Endothelial cell of umbilical vein (primary cell): ENCODE measurements around the gene C10orf53. TPM values are rescaled to one million over a fixed set of nuclear protein-coding genes. Genes with fewer than 3 reads are reported as not detected.

Experiments
- BruUV-seq: library from RNA; stranded (reverse); fragments of 400-500 nt; replicated peaks from 2 replicates; lab custom pipeline; 2021; lab: Mats Ljungman, UMichigan
- CTCF ChIA-PET: fragments of 300-600, 350-600 bp; sonication (Branson Sonifier 250); formaldehyde crosslinking; loops from one replicate; lab custom pipeline; 2021; ENCODE audit warnings: antibody characterized with exemption, inconsistent platforms; lab: Charles Lee
- POLR2A ChIA-PET: fragments of 300-600, 350-600 bp; sonication (Branson Sonifier 250); formaldehyde crosslinking; loops from one replicate; lab custom pipeline; 2021; ENCODE audit warnings: antibody characterized with exemption, inconsistent platforms; lab: Charles Lee
- DNase-seq: peaks from one replicate; pipeline ENCODE4 v3.0.0-alpha.2; 2011; ENCODE audit warnings: low read depth, low spot score
- FAIRE-seq: peaks from 2 replicates; lab custom pipeline; 2011; peaks lifted over from hg19 to GRCh38; lab: Jason Lieb, UNC
- H2AFZ ChIP-seq: 2 replicates; pipeline ENCODE4 v1.6.0; 2012; ENCODE audit warnings: low read depth, low read length, control low read depth, inconsistent platforms
- H3K27ac ChIP-seq: 2 replicates; pipeline ENCODE4 v1.5.1; 2011; ENCODE audit warnings: low read depth, mild to moderate bottlenecking, control low read depth, low read length, moderate library complexity; ENCODE audit not compliant: insufficient read depth
- H3K27me3 ChIP-seq, 2 experiments: 2 replicates each; pipeline versions ENCODE4 v1.6.0 to v1.6.1; 2011; ENCODE audit warnings: low read length in 2 of 2, mixed read lengths in 1 of 2; ENCODE audit not compliant: control insufficient read depth in 2 of 2, insufficient read depth in 2 of 2
- H3K36me3 ChIP-seq, 2 experiments: 2 replicates in 1 of 2; 3 replicates in 1 of 2; pipeline ENCODE4 v1.5.1; 2011; ENCODE audit warnings: low read length in 2 of 2, mild to moderate bottlenecking in 1 of 2, moderate library complexity in 1 of 2; ENCODE audit not compliant: control insufficient read depth in 2 of 2, insufficient read depth in 2 of 2; ENCODE audit errors: extremely low read depth in 1 of 2
- H3K4me1 ChIP-seq: 3 replicates; pipeline ENCODE4 v1.5.1; 2011; ENCODE audit warnings: mild to moderate bottlenecking, low read length; ENCODE audit not compliant: control insufficient read depth, insufficient read depth; ENCODE audit errors: extremely low read depth
- H3K4me2 ChIP-seq: 2 replicates; pipeline ENCODE4 v1.6.1; 2011; ENCODE audit warnings: low read length, control low read depth, mixed read lengths; ENCODE audit not compliant: insufficient read depth
- H3K4me3 ChIP-seq, 3 experiments: fragments of 200-600 bp in 1 of 3; sonication (generic), shearing (Covaris generic) in 1 of 3; replicated peaks in 1 of 3; 2 replicates each; pipeline ENCODE4 v1.5.1; 2011 to 2016; ENCODE audit warnings: control low read depth in 3 of 3, low read length in 3 of 3, mild to moderate bottlenecking in 2 of 3, inconsistent platforms in 1 of 3, low read depth in 1 of 3, moderate library complexity in 1 of 3; ENCODE audit not compliant: insufficient read depth in 1 of 3
- H3K79me2 ChIP-seq: 2 replicates; pipeline ENCODE4 v1.6.0; 2012; ENCODE audit warnings: low read length, inconsistent platforms; ENCODE audit not compliant: control insufficient read depth, insufficient read depth
- H3K9ac ChIP-seq: replicated peaks from 2 replicates; pipeline ENCODE3; 2011; ENCODE audit warnings: low read length, control low read depth; ENCODE audit not compliant: insufficient read depth; ENCODE audit errors: extremely low read depth
- H3K9me1 ChIP-seq: replicated peaks from 3 replicates; pipeline ENCODE4 v1.6.0; 2011; ENCODE audit warnings: mild to moderate bottlenecking, low read length; ENCODE audit not compliant: control insufficient read depth, insufficient read depth; ENCODE audit errors: extremely low read depth
- H3K9me3 ChIP-seq: replicated peaks from 2 replicates; pipeline ENCODE4 v1.5.1; 2012; ENCODE audit warnings: low read length, inconsistent platforms; ENCODE audit not compliant: control insufficient read depth, insufficient read depth
- H4K20me1 ChIP-seq: replicated peaks from 2 replicates; pipeline ENCODE3; 2011; ENCODE audit warnings: mild to moderate bottlenecking, low read length; ENCODE audit not compliant: control insufficient read depth, insufficient read depth; ENCODE audit errors: extremely low read depth
- CTCF ChIP-seq, 2 donors: IDR thresholded peaks; 1 replicate in 1 of 2; 2 replicates in 1 of 2; pipeline ENCODE4 v1.5.1; 2011; ENCODE audit warnings: low read length in 2 of 2, mild to moderate bottlenecking in 2 of 2, moderate library complexity in 2 of 2, control low read depth in 1 of 2, inconsistent platforms in 1 of 2, low read depth in 1 of 2; ENCODE audit not compliant: insufficient read depth in 1 of 2; ENCODE audit errors: extremely low read depth in 1 of 2
- EZH2 ChIP-seq: IDR thresholded peaks from 2 replicates; pipeline ENCODE4 v1.6.1; 2012; ENCODE audit warnings: borderline replicate concordance, low read depth, mild to moderate bottlenecking, moderate library complexity, low read length, inconsistent platforms; ENCODE audit not compliant: severe bottlenecking
- FOS ChIP-seq: IDR thresholded peaks from 2 replicates; pipeline ENCODE4 v1.6.1; 2011; ENCODE audit warnings: mild to moderate bottlenecking, low read length, moderate library complexity, borderline replicate concordance; ENCODE audit not compliant: insufficient read depth
- GATA2 ChIP-seq: IDR thresholded peaks from 2 replicates; pipeline ENCODE4 v1.7.0; 2011; ENCODE audit warnings: low read depth, mild to moderate bottlenecking, moderate library complexity, mixed read lengths, low read length; ENCODE audit not compliant: insufficient read length, insufficient read depth
- JUN ChIP-seq: IDR thresholded peaks from 2 replicates; pipeline ENCODE4 v1.6.1; 2011; ENCODE audit warnings: borderline replicate concordance, low read depth; ENCODE audit not compliant: insufficient read length, insufficient read depth
- MYC ChIP-seq: IDR thresholded peaks from one replicate; pipeline ENCODE4 v1.6.1; 2011; ENCODE audit warnings: mild to moderate bottlenecking, low read depth, low read length
- POLR2A ChIP-seq: IDR thresholded peaks from 2 replicates; pipeline ENCODE4 v1.6.1; 2012; ENCODE audit warnings: low read depth, mild to moderate bottlenecking, control low read depth, low read length
- POLR2AphosphoS5 ChIP-seq: IDR thresholded peaks from 2 replicates; pipeline ENCODE4 v1.6.1; 2012; ENCODE audit warnings: low read depth, mild to moderate bottlenecking, control low read depth, low read length, moderate library complexity; ENCODE audit not compliant: insufficient read depth
- dilution Hi-C: fragments of 300-500 bp; cut with MboI; formaldehyde crosslinking; loops from one replicate; pipeline ENCODE4 v1.15.0; 2019; ENCODE audit warnings: low sequenced_read_pairs; ENCODE audit not compliant: extremely low pct_ligation_motif_present
- intact Hi-C: fragments of 100-400 bp; cut with micrococcal nuclease; formaldehyde crosslinking; loops from one replicate; pipeline ENCODE4 v1.10.0; 2022
- polyA plus RNA-seq, 4 experiments: library from polyadenylated mRNA; depleted of rRNA in 3 of 4; stranded (reverse) in 3 of 4; unstranded in 1 of 4; fragments of >200 nt; gene quantifications; 2 replicates each; pipeline versions ENCODE4 v1.2.1 to v1.2.3, GENCODE V29; 2011 to 2012; ENCODE audit warnings: missing spikeins in 1 of 4
- total RNA-seq: library from RNA; stranded (reverse); gene quantifications from 2 replicates; pipeline ENCODE4 v1.2.3, GENCODE V29; 2021
- TF ChIP-seq, protein P1 (sequence below): IDR thresholded peaks from 2 replicates; pipeline ENCODE4 v1.6.1; 2011; ENCODE audit not compliant: insufficient read depth, insufficient read length

Gene C10orf53
- total and polyA plus RNA-seq, 2 donors (not counting 3 experiments of a cell fraction or from before 2014, with no cell fraction given): not detected

- Histone ChIP-seq H3K4me1 (no peaks in the 10 kb centered on the region), H3K9ac (no peak overlapping the region), H2AFZ (no peak overlapping the region), H3K9me1 (no peaks in the 10 kb centered on the region), H4K20me1 (no peaks in the 10 kb centered on the region), H3K27ac (no peak overlapping the region), H3K9me3 (no peaks in the 10 kb centered on the region), H3K36me3 (no peaks in the 10 kb centered on the region), H3K4me2 (no peak overlapping the region), H3K79me2 (no peaks in the 10 kb centered on the region), H3K4me3 (no peak overlapping the region), H3K27me3 (peaks cover 34 to 49% of the 10 kb centered on the region in 2 experiments)
- dilution Hi-C loops (no loop called here), intact Hi-C loops (no loop called here)
- no TSS peak for BruUV-seq
- FAIRE-seq: no peak
- no peak for DNase-seq
- TF ChIP-seq EZH2: no peak
- no peak for TF ChIP-seq JUN
- TF ChIP-seq FOS: no peak
- TF ChIP-seq POLR2A: no peak
- no peak for TF ChIP-seq CTCF (IDR thresholded peaks at IDR 0.05; ENCODE audit: extremely low read depth in 1 of 2, insufficient read depth in 1 of 2, low read depth in 1 of 2, low read length in 2 of 2)
- no peak for TF ChIP-seq GATA2
- TF ChIP-seq POLR2AphosphoS5: no peak
- TF ChIP-seq, protein P1, sequence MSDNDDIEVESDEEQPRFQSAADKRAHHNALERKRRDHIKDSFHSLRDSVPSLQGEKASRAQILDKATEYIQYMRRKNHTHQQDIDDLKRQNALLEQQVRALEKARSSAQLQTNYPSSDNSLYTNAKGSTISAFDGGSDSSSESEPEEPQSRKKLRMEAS: no peak
- no peak for TF ChIP-seq MYC
- ChIA-PET POLR2A (no interaction called here), CTCF (no interaction called here)
Observed at GRCh38 chr10:49686651-49687050, 7.2 kb downstream of the C10orf53 start.
